GM23338 (cell line): ENCODE data around the gene RAB37.

ENCODE experiments used
- CREB1 ChIP-seq: fragments of 250-450 bp; sonication (Bioruptor Pico); IDR thresholded peaks from 2 replicates; pipeline ENCODE4 v1.5.0; 2020; ENCODE audit warnings: low read depth, mild to moderate bottlenecking, moderate library complexity
- EZH2 ChIP-seq: fragments of 200-600 bp; sonication (generic); IDR thresholded peaks from one replicate; pipeline ENCODE4 v1.8.0; 2017; ENCODE audit warnings: antibody characterized with exemption, mild to moderate bottlenecking, low read depth; ENCODE audit not compliant: unreplicated experiment
- EZH2phosphoT487 ChIP-seq: fragments of 200-600 bp; sonication (generic); IDR thresholded peaks from one replicate; pipeline ENCODE4 v1.8.1; 2018; ENCODE audit warnings: antibody characterized with exemption; ENCODE audit not compliant: unreplicated experiment
- JUNB ChIP-seq: IDR thresholded peaks from one replicate; pipeline ENCODE4 v1.6.1; 2016; ENCODE audit warnings: antibody characterized with exemption; ENCODE audit not compliant: unreplicated experiment
- POLR2AphosphoS5 ChIP-seq: IDR thresholded peaks from 2 replicates; pipeline ENCODE4 v1.6.1; 2016; ENCODE audit warnings: antibody characterized with exemption, low read depth
- ZNF331 ChIP-seq: fragments of 250-450 bp; sonication (Bioruptor Pico); IDR thresholded peaks from 2 replicates; pipeline ENCODE4 v1.5.0; 2020; ENCODE audit warnings: low read depth, mild to moderate bottlenecking, moderate library complexity
- TF ChIP-seq, protein P1 (sequence below), 2 experiments: fragments of 200-600 bp in 1 of 2; sonication (generic) in 1 of 2; conservative IDR thresholded peaks; 2 replicates each; pipeline versions ENCODE4 v1.5.1 to v1.6.1; 2016 to 2017; ENCODE audit warnings: antibody characterized with exemption in 2 of 2, low read depth in 2 of 2, mild to moderate bottlenecking in 2 of 2, moderate library complexity in 1 of 2
- TF ChIP-seq, protein P2 (sequence below): IDR thresholded peaks from one replicate; pipeline ENCODE4 v1.6.1; 2018; ENCODE audit warnings: antibody characterized with exemption; ENCODE audit not compliant: unreplicated experiment
- TF ChIP-seq, protein P3 (sequence below): IDR thresholded peaks from 2 replicates; pipeline ENCODE4 v1.6.1; 2016; ENCODE audit warnings: antibody characterized with exemption

DNA sequence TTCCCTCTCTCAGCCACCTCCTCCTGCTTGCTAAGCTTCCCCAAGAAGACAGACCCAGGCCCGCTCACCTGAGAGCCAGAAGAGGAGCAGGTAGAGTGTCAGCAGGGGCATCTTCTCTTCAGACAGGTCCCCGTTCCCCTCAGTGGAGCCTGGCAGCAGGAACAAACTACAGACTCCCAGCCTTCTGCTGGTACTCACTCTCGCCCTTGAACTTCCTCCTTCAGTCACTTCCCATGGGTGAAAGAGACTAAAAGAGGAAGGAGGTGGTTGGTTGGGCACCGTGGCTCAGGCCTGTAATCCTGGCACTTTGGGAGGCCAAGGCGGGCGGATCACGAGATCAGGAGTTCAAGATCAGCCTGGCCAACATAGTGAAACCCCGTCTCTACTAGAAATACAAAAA is 24.3 kb upstream of the RAB37 start, which contains the start of gene CD300LF:
- TF ChIP-seq, protein P1, sequence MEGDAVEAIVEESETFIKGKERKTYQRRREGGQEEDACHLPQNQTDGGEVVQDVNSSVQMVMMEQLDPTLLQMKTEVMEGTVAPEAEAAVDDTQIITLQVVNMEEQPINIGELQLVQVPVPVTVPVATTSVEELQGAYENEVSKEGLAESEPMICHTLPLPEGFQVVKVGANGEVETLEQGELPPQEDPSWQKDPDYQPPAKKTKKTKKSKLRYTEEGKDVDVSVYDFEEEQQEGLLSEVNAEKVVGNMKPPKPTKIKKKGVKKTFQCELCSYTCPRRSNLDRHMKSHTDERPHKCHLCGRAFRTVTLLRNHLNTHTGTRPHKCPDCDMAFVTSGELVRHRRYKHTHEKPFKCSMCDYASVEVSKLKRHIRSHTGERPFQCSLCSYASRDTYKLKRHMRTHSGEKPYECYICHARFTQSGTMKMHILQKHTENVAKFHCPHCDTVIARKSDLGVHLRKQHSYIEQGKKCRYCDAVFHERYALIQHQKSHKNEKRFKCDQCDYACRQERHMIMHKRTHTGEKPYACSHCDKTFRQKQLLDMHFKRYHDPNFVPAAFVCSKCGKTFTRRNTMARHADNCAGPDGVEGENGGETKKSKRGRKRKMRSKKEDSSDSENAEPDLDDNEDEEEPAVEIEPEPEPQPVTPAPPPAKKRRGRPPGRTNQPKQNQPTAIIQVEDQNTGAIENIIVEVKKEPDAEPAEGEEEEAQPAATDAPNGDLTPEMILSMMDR (conservative IDR thresholded peaks at IDR 0.05; ENCODE audit: low read depth in 2 of 2), result no peak
- TF ChIP-seq EZH2, result no peak
- TF ChIP-seq, protein P2, sequence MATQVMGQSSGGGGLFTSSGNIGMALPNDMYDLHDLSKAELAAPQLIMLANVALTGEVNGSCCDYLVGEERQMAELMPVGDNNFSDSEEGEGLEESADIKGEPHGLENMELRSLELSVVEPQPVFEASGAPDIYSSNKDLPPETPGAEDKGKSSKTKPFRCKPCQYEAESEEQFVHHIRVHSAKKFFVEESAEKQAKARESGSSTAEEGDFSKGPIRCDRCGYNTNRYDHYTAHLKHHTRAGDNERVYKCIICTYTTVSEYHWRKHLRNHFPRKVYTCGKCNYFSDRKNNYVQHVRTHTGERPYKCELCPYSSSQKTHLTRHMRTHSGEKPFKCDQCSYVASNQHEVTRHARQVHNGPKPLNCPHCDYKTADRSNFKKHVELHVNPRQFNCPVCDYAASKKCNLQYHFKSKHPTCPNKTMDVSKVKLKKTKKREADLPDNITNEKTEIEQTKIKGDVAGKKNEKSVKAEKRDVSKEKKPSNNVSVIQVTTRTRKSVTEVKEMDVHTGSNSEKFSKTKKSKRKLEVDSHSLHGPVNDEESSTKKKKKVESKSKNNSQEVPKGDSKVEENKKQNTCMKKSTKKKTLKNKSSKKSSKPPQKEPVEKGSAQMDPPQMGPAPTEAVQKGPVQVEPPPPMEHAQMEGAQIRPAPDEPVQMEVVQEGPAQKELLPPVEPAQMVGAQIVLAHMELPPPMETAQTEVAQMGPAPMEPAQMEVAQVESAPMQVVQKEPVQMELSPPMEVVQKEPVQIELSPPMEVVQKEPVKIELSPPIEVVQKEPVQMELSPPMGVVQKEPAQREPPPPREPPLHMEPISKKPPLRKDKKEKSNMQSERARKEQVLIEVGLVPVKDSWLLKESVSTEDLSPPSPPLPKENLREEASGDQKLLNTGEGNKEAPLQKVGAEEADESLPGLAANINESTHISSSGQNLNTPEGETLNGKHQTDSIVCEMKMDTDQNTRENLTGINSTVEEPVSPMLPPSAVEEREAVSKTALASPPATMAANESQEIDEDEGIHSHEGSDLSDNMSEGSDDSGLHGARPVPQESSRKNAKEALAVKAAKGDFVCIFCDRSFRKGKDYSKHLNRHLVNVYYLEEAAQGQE, result no peak
- no peak for TF ChIP-seq CREB1
- no peak for TF ChIP-seq EZH2phosphoT487
- TF ChIP-seq ZNF331 (CRISPR knock-in tag), result no peak
- no peak for TF ChIP-seq JUNB
- no peak for TF ChIP-seq POLR2AphosphoS5
- TF ChIP-seq, protein P3, sequence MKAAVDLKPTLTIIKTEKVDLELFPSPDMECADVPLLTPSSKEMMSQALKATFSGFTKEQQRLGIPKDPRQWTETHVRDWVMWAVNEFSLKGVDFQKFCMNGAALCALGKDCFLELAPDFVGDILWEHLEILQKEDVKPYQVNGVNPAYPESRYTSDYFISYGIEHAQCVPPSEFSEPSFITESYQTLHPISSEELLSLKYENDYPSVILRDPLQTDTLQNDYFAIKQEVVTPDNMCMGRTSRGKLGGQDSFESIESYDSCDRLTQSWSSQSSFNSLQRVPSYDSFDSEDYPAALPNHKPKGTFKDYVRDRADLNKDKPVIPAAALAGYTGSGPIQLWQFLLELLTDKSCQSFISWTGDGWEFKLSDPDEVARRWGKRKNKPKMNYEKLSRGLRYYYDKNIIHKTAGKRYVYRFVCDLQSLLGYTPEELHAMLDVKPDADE, result no peak
